Karpas-422 (cell line): Measurements from ENCODE around the gene GRM4. TPM values are rescaled to one million over a fixed set of nuclear protein-coding genes. Genes with fewer than 3 reads are reported as not detected.

Experiments
- DNase-seq: peaks from one replicate; pipeline ENCODE4 v3.0.0-alpha.2; 2015
- H2AFZ ChIP-seq: fragments of 200-600 bp; sonication (generic); 2 replicates; pipeline ENCODE4 v1.6.1; 2014; ENCODE audit warnings: antibody characterized with exemption, low read length, mixed read lengths
- H3K27ac ChIP-seq: fragments of 200-600 bp; sonication (generic); 2 replicates; pipeline ENCODE4 v1.5.1; 2014; ENCODE audit warnings: mild to moderate bottlenecking, low read length, moderate library complexity
- H3K27me3 ChIP-seq: fragments of 200-600 bp; sonication (generic); 2 replicates; pipeline ENCODE4 v1.6.1; 2014; ENCODE audit warnings: low read length, mixed read lengths
- H3K36me3 ChIP-seq: fragments of 200-600 bp; sonication (generic); 2 replicates; pipeline ENCODE4 v1.6.1; 2014; ENCODE audit warnings: low read length, mixed read lengths; ENCODE audit not compliant: insufficient read depth
- H3K4me1 ChIP-seq: fragments of 200-600 bp; sonication (generic); 2 replicates; pipeline ENCODE4 v1.6.1; 2014; ENCODE audit warnings: mild to moderate bottlenecking, low read length, mixed read lengths
- H3K4me2 ChIP-seq: fragments of 200-600 bp; sonication (generic); 2 replicates; pipeline ENCODE4 v1.6.1; 2014; ENCODE audit warnings: low read length, low read depth, mild to moderate bottlenecking; ENCODE audit not compliant: poor library complexity, severe bottlenecking
- H3K4me3 ChIP-seq: fragments of 200-600 bp; sonication (generic); 2 replicates; pipeline ENCODE4 v1.5.1; 2014; ENCODE audit warnings: mild to moderate bottlenecking, antibody characterized with exemption, low read length, mixed read lengths
- H3K79me2 ChIP-seq: fragments of 200-600 bp; sonication (generic); 2 replicates; pipeline ENCODE4 v1.6.1; 2014; ENCODE audit warnings: mild to moderate bottlenecking, low read length, mixed read lengths
- H3K9ac ChIP-seq: fragments of 200-600 bp; sonication (generic); 2 replicates; pipeline ENCODE4 v1.6.0; 2014; ENCODE audit warnings: low read length
- H3K9me2 ChIP-seq: fragments of 200-600 bp; sonication (generic), shearing (Covaris generic); replicated peaks from 2 replicates; pipeline ENCODE4 v1.6.0; 2014; ENCODE audit warnings: mild to moderate bottlenecking, low read length, moderate library complexity; ENCODE audit not compliant: insufficient read depth
- H3K9me3 ChIP-seq: fragments of 300-700, 200-600 bp; sonication (generic); 2 replicates; pipeline ENCODE4 v1.6.1; 2014; ENCODE audit warnings: low read length, mixed read lengths
- H4K20me1 ChIP-seq: fragments of 200-600 bp; sonication (generic); 2 replicates; pipeline ENCODE4 v1.6.1; 2014; ENCODE audit warnings: mild to moderate bottlenecking, antibody characterized with exemption, low read length, low read depth; ENCODE audit not compliant: insufficient read depth
- total RNA-seq: library from RNA; depleted of rRNA; stranded (reverse); fragments of >200 nt; shearing (Covaris generic); gene quantifications from 2 replicates; pipeline ENCODE4 v1.2.3, GENCODE V29; 2014; ENCODE audit warnings: low replicate concordance

The GRM4 gene
- total RNA-seq, 1 experiment from 2014 or later, result not detected

DNA sequence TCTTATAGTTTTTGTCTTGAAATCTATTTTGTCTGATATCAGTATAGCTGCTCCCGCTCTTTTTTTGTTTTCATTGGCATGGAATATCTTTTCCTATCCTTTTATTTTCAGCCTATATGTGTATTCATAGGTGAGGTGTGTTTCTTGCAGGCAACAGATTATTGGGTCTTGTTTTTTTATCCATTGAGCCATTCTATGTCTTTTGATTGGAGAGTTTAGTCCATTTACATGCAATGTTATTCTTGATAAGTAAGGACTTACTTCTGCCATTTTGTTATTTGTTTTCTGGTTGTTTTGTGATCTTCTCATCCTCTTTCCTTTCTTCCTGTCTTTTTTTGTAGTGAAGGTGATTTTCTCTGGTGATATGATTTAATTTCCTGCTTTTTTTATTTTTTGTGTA, 24.0 kb upstream of the GRM4 start:
- Histone ChIP-seq H3K4me1 (no peaks in the 10 kb centered on the region), H3K27ac (no peak overlapping the region)
- no peak for DNase-seq

DNA sequence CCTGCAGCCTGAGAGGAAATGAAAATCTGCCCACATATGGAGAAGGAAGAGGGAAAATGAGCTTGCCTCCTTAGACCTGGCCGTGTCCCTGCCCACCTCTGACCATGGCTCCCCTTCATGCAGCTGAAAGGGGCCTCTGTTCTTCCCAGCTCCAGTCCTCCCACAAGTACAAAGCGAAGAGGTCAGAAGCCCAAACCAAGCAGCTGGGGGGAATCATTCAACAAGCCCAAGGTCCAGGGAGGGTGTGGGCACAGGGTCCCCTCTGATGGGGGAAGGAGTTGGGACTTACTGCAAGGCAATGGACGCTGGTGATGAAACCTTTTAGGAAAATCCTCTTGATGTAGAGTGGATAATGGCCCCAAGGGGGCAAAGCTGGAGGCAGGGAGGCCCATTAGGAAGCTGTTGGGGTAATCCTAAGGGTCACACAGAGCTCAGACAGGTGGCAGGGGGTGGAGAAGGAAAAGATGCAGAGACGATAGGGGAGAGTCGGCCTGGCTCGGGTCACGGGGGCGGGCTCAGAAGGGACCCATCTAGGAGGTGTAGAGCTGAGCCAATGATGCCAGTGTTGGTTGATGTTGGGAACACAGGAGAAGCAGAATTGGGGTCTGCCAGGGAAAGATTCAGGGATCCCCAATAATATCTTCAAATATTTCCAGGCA, 16.1 kb upstream of the GRM4 start:
- DNase-seq, result no peak
- H3K9me3 ChIP-seq, result no peaks in the 10 kb centered on the region

More for the DNA sequence above, 24.0 kb upstream of the GRM4 start:
- H3K9ac ChIP-seq, result no peak overlapping the region
- no peaks in the 10 kb centered on the region for H3K79me2 ChIP-seq
- H3K36me3 ChIP-seq, result no peaks in the 10 kb centered on the region
- no peak overlapping the region for H3K4me2 ChIP-seq
- no peak overlapping the region for H3K4me3 ChIP-seq
- no peaks in the 10 kb centered on the region for H3K27me3 ChIP-seq
- no peaks in the 10 kb centered on the region for H4K20me1 ChIP-seq
- H3K9me2 ChIP-seq, result no peaks in the 10 kb centered on the region
- H3K9me3 ChIP-seq, result no peaks in the 10 kb centered on the region
- no peak overlapping the region for H2AFZ ChIP-seq

DNA sequence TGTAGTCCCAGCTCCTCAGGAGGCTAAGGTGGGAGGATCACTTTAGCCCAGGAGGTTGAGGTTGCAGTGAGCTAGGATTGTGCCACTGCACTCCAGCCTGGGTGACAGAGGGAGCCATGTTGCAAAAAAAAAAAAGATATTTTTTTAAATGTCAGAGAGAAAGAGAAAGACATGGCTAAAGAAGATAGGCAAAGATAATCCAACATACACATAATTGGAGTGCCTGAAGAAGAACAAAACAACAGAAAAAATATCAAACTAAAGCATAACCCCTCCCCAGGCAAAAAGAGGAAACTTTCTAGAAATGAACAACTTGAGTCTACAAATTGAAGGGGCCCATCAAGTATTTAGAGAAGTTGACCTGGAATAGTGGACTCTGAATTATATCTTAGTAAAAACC, 14.0 kb upstream of the GRM4 start:
- Histone ChIP-seq H3K9ac (no peak overlapping the region), H3K36me3 (no peaks in the 10 kb centered on the region), H3K4me3 (no peak overlapping the region), H3K4me2 (no peak overlapping the region), H3K27ac (no peak overlapping the region), H3K9me3 (no peaks in the 10 kb centered on the region), H4K20me1 (no peaks in the 10 kb centered on the region), H3K4me1 (no peaks in the 10 kb centered on the region), H3K9me2 (no peaks in the 10 kb centered on the region), H2AFZ (no peak overlapping the region), H3K27me3 (no peaks in the 10 kb centered on the region), H3K79me2 (no peaks in the 10 kb centered on the region)
- no peak for DNase-seq

More for the DNA sequence above, 16.1 kb upstream of the GRM4 start:
- Histone ChIP-seq H3K9ac (no peak overlapping the region), H3K4me2 (no peak overlapping the region), H3K79me2 (no peaks in the 10 kb centered on the region), H3K9me2 (no peaks in the 10 kb centered on the region), H3K36me3 (no peaks in the 10 kb centered on the region), H4K20me1 (no peaks in the 10 kb centered on the region), H3K4me3 (no peak overlapping the region), H3K4me1 (no peaks in the 10 kb centered on the region), H2AFZ (no peak overlapping the region), H3K27me3 (no peaks in the 10 kb centered on the region), H3K27ac (no peak overlapping the region)

DNA sequence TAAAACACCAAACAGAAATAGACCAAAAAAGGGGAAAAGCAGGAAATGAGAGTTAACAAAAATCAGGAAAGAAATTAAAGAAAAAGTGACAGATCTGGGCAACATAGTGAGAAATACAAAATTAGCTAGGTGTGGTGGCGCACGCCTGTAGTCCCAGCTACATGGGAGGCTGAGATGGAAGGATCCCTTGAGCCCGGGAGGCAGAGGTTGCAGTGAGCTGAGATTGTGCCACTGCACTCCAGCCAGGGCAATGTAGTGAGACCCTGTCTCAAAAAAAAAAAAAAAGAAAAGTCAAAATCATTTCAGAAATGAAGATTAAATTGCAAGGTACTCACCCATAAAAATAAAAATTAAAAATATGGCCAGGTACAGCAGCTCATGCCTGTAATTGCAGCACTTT, 13.0 kb upstream of the GRM4 start:
- DNase-seq, result no peak
- Histone ChIP-seq H3K9me3 (no peaks in the 10 kb centered on the region), H3K36me3 (no peaks in the 10 kb centered on the region), H2AFZ (no peak overlapping the region), H3K4me1 (peaks cover 5% of the 10 kb centered on the region), H3K27me3 (no peaks in the 10 kb centered on the region), H3K4me3 (no peak overlapping the region), H3K9ac (no peak overlapping the region), H3K79me2 (no peaks in the 10 kb centered on the region), H3K4me2 (no peak overlapping the region), H3K27ac (no peak overlapping the region), H3K9me2 (no peaks in the 10 kb centered on the region), H4K20me1 (no peaks in the 10 kb centered on the region)

DNA sequence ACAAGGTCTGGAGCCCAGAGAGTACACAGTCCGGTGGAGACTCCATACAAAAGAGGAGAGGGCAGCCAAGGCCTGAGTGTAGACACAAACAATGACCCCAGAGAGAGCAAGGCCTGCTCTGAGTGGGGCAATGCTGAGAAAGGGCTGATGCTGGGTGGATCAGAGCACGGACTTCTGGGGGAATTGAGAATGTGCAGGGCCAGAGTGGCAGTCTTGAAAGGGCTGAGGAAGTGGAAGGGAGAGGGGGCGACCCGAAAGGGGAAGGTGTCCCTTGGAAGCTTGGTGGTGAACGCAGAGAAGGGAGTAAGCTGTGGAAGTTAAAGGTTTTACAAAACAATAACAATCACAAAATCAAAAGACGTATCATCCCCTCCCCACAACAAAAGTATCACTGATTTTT, 12.0 kb upstream of the GRM4 start:
- H3K4me2 ChIP-seq, result no peak overlapping the region
- no peaks in the 10 kb centered on the region for H4K20me1 ChIP-seq
- no peaks in the 10 kb centered on the region for H3K9me3 ChIP-seq
- no peaks in the 10 kb centered on the region for H3K79me2 ChIP-seq
- no peaks in the 10 kb centered on the region for H3K27me3 ChIP-seq
- no peak overlapping the region for H3K9ac ChIP-seq
- no peak for DNase-seq
- no peak overlapping the region for H3K27ac ChIP-seq
- no peak overlapping the region for H3K4me3 ChIP-seq
- peaks cover 5% of the 10 kb centered on the region for H3K4me1 ChIP-seq
- H3K36me3 ChIP-seq, result no peaks in the 10 kb centered on the region
- no peak overlapping the region for H2AFZ ChIP-seq
- H3K9me2 ChIP-seq, result no peaks in the 10 kb centered on the region

DNA sequence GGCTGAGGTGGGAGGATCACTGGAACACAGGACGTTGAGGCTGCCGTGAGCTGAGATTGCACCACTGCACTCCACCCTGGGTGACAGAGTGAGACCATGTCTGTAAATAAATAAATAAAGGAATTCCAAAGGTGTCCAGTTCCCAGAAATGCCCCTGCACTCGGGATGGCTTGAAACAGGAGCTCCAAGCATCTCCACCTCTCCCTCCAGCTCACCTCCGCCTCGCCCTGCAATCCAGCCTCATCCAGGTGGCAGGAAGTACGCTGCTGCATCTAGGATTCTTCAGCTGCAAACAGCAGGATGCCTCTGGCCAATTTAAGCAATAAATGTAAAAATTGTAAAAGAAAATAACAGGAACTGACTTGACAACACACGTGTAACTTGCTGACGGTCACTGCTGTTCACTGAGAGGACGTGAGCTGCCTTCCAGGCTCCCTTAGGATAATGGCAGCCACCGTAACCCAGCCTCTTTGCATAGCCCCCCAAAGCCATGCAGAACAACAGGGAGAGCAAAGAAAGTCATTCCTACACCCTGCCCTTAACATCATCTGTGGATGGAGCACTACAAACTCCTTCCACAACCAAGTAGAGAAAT, 11.4 kb upstream of the GRM4 start:
- Histone ChIP-seq H3K4me3 (no peak overlapping the region), H2AFZ (no peak overlapping the region), H3K27ac (no peak overlapping the region), H4K20me1 (no peaks in the 10 kb centered on the region), H3K4me1 (peaks cover 5% of the 10 kb centered on the region), H3K9ac (no peak overlapping the region), H3K27me3 (no peaks in the 10 kb centered on the region), H3K9me3 (no peaks in the 10 kb centered on the region), H3K9me2 (no peaks in the 10 kb centered on the region), H3K79me2 (no peaks in the 10 kb centered on the region), H3K4me2 (no peak overlapping the region), H3K36me3 (no peaks in the 10 kb centered on the region)
- no peak for DNase-seq

DNA sequence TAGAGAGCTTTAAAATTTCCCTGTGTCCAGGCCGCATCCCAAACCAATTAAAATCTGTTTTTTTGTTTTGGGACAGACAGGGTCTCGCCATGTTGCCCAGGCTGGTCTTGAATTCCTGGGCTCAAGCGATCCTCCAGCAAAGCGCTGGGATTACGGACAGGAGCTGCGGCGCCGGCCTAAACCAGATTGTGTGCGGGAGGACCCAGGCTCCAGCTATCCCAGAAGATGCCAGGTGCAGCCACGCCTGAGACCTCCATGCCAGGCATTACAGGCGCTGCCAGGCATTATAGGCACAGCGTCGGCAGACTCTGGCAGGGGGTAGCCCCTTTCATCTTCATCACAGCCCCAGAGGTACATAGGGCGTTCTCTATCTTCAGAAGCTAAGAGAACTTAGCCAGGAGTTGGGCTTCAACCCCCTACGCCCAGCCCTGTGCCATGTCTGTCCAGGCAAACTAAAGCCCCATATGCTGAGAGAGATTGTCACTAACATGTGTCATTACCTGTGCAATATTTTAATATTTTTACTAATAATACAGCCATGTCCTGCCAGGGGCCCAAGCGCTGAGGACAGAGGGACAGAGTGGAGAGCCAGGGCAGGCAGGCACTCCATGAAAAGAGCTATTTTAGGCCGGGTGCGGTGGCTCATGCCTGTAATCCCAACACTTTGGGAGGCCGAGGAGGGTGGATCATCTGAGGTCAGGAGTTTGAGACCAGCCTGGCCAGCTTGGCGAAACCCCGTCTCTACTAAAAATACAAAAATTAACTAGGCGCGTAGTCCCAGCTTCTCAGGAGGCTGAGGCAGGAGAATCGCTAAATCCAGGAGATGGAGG, 9.8 kb upstream of the GRM4 start:
- DNase-seq, result no peak
- no peaks in the 10 kb centered on the region for H4K20me1 ChIP-seq
- H3K4me1 ChIP-seq, result peaks cover 5% of the 10 kb centered on the region
- H3K27me3 ChIP-seq, result no peaks in the 10 kb centered on the region
- no peaks in the 10 kb centered on the region for H3K36me3 ChIP-seq
- H3K27ac ChIP-seq, result no peak overlapping the region
- no peak overlapping the region for H3K9ac ChIP-seq
- no peak overlapping the region for H2AFZ ChIP-seq
- H3K4me2 ChIP-seq, result no peak overlapping the region
- no peaks in the 10 kb centered on the region for H3K79me2 ChIP-seq
- H3K4me3 ChIP-seq, result no peak overlapping the region
- H3K9me3 ChIP-seq, result no peaks in the 10 kb centered on the region
- no peaks in the 10 kb centered on the region for H3K9me2 ChIP-seq

DNA sequence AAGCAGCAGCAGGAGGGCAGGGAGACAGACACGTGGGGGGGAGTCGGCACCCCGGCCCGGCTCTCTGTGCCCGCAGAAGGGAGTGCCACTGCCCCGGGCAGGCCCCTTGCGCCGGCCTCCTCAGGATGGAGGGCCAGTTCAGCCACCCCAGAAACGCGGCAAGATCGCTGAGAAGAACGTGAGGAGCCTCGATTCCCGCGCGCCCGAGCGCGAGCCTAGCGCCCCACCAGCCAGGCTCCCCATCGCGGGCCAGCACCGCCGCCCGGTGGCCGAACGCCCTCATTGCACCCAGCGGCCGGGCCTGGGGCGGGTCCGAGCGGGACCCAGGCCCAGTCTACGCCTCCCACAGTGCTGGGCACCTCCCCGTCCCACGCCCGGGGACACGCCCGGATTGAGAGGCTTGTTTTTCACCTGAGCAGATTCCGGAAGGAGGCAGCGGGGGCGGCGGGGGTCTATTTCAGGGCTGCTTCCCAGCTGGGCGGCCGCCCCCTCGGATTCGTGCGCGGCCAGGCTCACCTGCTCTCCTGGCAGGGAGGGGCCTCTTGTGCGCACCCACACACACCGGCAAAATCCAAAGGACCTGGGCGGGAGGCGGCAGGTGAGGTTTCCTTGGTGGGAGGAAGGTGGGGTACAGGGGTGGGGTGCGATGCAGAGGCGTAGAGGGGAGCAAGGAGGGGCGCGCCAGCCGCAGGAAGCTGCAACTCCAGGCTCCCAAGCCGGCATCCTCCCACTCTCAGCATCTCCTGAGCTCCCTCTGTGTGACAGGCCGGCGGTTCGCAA, 9.0 kb upstream of the GRM4 start:
- no peak overlapping the region for H3K27ac ChIP-seq
- peaks cover 5% of the 10 kb centered on the region for H3K4me1 ChIP-seq
- H4K20me1 ChIP-seq, result no peaks in the 10 kb centered on the region
- H3K79me2 ChIP-seq, result no peaks in the 10 kb centered on the region
- peak overlapping the region; percentile 41 for H3K4me2 ChIP-seq
- no peaks in the 10 kb centered on the region for H3K36me3 ChIP-seq
- H3K4me3 ChIP-seq, result no peak overlapping the region
- no peaks in the 10 kb centered on the region for H3K9me2 ChIP-seq
- 0 out of 2 replicates have a peak overlapping the region, but pooled peaks have one; percentile 24 for H2AFZ ChIP-seq
- peak; percentile 85 for DNase-seq
- no peaks in the 10 kb centered on the region for H3K9me3 ChIP-seq
- H3K9ac ChIP-seq, result peak overlapping the region; percentile 39; the same call in 1 of the 2 replicates
- H3K27me3 ChIP-seq, result no peaks in the 10 kb centered on the region
